Astrocyte of the spinal cord (primary cell): ENCODE results near the gene DIAPH2.
A peak's percentile ranks its signal among the peaks of the same experiment; 100 is the strongest.

ENCODE experiments used
- DNase-seq: peaks from one replicate; pipeline ENCODE4 v3.0.0; 2011; ENCODE audit warnings: low read depth, low spot score
- H3K4me3 ChIP-seq: 2 replicates; pipeline ENCODE4 v1.5.1; 2011; ENCODE audit warnings: low read depth, mild to moderate bottlenecking, low read length, moderate library complexity
- CTCF ChIP-seq: IDR thresholded peaks from 2 replicates; pipeline ENCODE4 v1.5.1; 2012; ENCODE audit warnings: low read depth, mild to moderate bottlenecking, low read length, inconsistent platforms
- in situ Hi-C: cut with HindIII; loops from 2 replicates; pipeline ENCODE4 v1.10.0; 2017; ENCODE audit warnings: low sequenced_read_pairs

The DIAPH2 gene

GRCh38 chrX:97009391-97009790, 324.7 kb downstream of the DIAPH2 start:
- no peak for TF ChIP-seq CTCF
- in situ Hi-C loops = no loop called here
- DNase-seq = no peak
- no peak overlapping the region for H3K4me3 ChIP-seq

- no peak for TF ChIP-seq CTCF
- DNase-seq = no peak
- in situ Hi-C loops = no loop called here
Observed at GRCh38 chrX:97011540-97011939, 326.9 kb downstream of the DIAPH2 start.

GRCh38 chrX:97016106-97016505, 331.5 kb downstream of the DIAPH2 start:
- no peak overlapping the region for H3K4me3 ChIP-seq
- no peak for DNase-seq
- TF ChIP-seq CTCF = no peak
- in situ Hi-C loops = no loop called here

More at GRCh38 chrX:97011540-97011939, 326.9 kb downstream of the DIAPH2 start:
- H3K4me3 ChIP-seq = no peak overlapping the region

GRCh38 chrX:97021680-97022079, 337.0 kb downstream of the DIAPH2 start:
- no peak for TF ChIP-seq CTCF
- DNase-seq = peak; percentile 45
- H3K4me3 ChIP-seq = no peak overlapping the region
- in situ Hi-C loops = no loop called here

- in situ Hi-C loops = no loop called here
- no peak for TF ChIP-seq CTCF
- no peak for DNase-seq
Observed at GRCh38 chrX:97026406-97026805, 341.8 kb downstream of the DIAPH2 start.

GRCh38 chrX:97027384-97027922, 342.8 kb downstream of the DIAPH2 start:
- peak; percentile 26 for DNase-seq
- no peak for TF ChIP-seq CTCF
- in situ Hi-C loops = no loop called here
- no peak overlapping the region for H3K4me3 ChIP-seq

More at GRCh38 chrX:97026406-97026805, 341.8 kb downstream of the DIAPH2 start:
- no peak overlapping the region for H3K4me3 ChIP-seq
